Measurements from ENCODE around the gene BSN.
"Not testable (repeated sequence)": the region's sequence is repeated elsewhere in the genome, so short reads cannot be mapped to it uniquely, and the experiment has no call there.

BSN gene

DNA sequence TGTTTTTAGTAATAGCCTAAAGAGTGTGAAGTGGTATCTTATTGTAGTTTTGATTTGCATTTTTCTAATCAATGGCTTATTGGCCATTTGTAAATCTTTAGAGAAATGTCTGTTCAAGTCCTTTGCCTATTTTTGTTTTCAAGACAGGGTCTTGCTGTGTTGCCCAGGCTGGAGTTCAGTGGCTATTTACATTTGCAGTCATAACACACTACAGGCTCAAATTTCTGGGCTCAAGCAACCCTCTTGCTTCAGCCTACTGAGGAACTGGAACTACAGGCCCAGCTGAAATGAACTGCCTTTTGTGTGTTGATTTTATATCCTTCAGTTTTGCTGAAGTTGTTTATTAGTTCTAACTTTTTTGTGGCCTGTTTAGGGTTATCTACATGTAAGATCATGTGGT lies 27.9 kb downstream of the BSN start:
- Histone ChIP-seq H3K4me3 (IDR thresholded peaks at IDR 0.05; ENCODE audit: insufficient read depth, low read depth, low read length) (no peak overlapping the region), H3K4me2 (no peak overlapping the region), H3K4me1 (ENCODE audit: low read depth, poor library complexity, severe bottlenecking) (no peaks in the 10 kb centered on the region), H3K27ac (no peak overlapping the region), H3K79me2 (ENCODE audit: insufficient read depth, low read depth) (no peaks in the 10 kb centered on the region), H2AFZ (ENCODE audit: low read depth) (no peak overlapping the region), H3K36me3 (ENCODE audit: insufficient read depth) (no peaks in the 10 kb centered on the region), H4K20me1 (ENCODE audit: insufficient read depth) (no peaks in the 10 kb centered on the region), H3K9ac (no peak overlapping the region), H3K27me3 (ENCODE audit: insufficient read depth, low read depth) (no peaks in the 10 kb centered on the region)
- TF ChIP-seq, protein P1, sequence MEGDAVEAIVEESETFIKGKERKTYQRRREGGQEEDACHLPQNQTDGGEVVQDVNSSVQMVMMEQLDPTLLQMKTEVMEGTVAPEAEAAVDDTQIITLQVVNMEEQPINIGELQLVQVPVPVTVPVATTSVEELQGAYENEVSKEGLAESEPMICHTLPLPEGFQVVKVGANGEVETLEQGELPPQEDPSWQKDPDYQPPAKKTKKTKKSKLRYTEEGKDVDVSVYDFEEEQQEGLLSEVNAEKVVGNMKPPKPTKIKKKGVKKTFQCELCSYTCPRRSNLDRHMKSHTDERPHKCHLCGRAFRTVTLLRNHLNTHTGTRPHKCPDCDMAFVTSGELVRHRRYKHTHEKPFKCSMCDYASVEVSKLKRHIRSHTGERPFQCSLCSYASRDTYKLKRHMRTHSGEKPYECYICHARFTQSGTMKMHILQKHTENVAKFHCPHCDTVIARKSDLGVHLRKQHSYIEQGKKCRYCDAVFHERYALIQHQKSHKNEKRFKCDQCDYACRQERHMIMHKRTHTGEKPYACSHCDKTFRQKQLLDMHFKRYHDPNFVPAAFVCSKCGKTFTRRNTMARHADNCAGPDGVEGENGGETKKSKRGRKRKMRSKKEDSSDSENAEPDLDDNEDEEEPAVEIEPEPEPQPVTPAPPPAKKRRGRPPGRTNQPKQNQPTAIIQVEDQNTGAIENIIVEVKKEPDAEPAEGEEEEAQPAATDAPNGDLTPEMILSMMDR (conservative IDR thresholded peaks at IDR 0.05; ENCODE audit: low read depth, low read length): no peak

DNA sequence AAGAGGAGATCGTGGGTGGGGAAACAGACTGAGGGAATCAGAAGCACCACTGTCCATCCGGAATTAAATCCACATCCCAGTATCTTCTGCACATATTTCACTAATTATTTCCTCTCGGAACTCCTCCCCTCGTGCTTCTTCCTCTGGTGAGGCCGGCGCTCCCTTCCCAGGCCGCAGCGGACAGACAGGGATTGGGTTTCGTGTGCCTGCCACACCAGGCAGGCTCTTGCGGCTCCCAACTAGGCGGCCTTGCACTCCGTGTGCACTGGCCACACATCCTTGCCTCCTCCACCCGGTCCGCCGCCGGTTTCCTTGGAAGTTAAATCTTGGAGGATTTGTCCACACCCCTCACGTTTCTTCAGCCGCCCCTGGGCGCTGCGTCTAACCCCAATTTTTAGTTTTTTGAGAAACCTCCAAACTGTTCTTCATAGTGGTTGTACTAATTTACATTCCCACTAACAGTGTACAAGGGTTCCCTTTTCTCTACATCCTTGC lies 31.0 kb downstream of the BSN start:
- not testable (repeated sequence) for H3K36me3 ChIP-seq (ENCODE audit: insufficient read depth); H3K27me3 ChIP-seq (ENCODE audit: insufficient read depth, low read depth); H3K79me2 ChIP-seq (ENCODE audit: insufficient read depth, low read depth)

DNA sequence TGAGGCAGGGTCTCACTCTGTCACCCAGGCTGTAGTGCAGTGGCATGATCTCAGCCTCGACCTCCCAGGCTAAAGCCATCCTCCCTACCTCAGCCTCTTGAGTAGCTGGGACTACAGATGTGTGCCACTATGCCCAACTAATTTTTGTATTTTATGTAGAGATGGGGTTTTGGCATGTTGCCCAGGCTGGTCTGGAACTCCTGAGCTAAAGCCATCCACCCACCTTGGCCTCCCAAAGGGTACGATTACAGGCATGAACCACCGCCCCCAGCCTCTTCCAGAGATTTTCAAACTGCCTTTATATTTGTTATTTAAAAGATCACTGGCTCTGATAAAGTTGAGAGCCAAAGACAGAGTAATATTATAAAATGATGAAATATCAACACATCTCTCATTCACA lies 37.3 kb downstream of the BSN start:
- Histone ChIP-seq H2AFZ (ENCODE audit: low read depth) (no peak overlapping the region), H3K27me3 (ENCODE audit: insufficient read depth, low read depth) (no peaks in the 10 kb centered on the region), H3K27ac (no peak overlapping the region), H3K36me3 (ENCODE audit: insufficient read depth) (no peaks in the 10 kb centered on the region), H3K4me1 (ENCODE audit: low read depth, poor library complexity, severe bottlenecking) (no peaks in the 10 kb centered on the region), H4K20me1 (ENCODE audit: insufficient read depth) (no peaks in the 10 kb centered on the region), H3K9ac (no peak overlapping the region), H3K79me2 (ENCODE audit: insufficient read depth, low read depth) (no peaks in the 10 kb centered on the region), H3K4me3 (IDR thresholded peaks at IDR 0.05; ENCODE audit: insufficient read depth, low read depth, low read length) (no peak overlapping the region), H3K4me2 (no peak overlapping the region)
- TF ChIP-seq, protein P1 (conservative IDR thresholded peaks at IDR 0.05; ENCODE audit: low read depth, low read length): no peak

More for the DNA sequence above, 31.0 kb downstream of the BSN start:
- not testable (repeated sequence) for H4K20me1 ChIP-seq (ENCODE audit: insufficient read depth); H3K4me2 ChIP-seq; H3K4me3 ChIP-seq (IDR thresholded peaks at IDR 0.05; ENCODE audit: insufficient read depth, low read depth, low read length); H3K9ac ChIP-seq; H3K4me1 ChIP-seq (ENCODE audit: low read depth, poor library complexity, severe bottlenecking); H2AFZ ChIP-seq (ENCODE audit: low read depth); H3K27ac ChIP-seq

DNA sequence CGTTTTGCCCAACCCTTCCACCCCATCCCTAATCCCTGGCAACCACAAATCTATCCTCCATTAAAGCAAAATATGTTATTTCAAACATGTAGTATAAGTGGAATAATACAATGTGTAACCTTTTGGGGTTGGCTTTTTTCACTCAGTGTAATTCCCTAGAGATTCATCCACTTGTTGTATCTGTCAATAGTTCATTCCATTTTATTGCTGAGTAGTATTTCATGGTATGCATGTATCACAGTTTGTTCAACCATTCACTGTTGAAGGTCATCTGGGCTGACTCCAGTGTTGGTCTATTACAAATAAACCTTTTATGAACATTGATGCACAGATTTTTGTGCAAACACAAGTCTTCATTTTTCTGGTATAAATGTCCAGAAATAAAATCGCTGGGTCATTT lies 38.8 kb downstream of the BSN start:
- no peaks in the 10 kb centered on the region for H3K4me1 ChIP-seq (ENCODE audit: low read depth, poor library complexity, severe bottlenecking)
- no peaks in the 10 kb centered on the region for H3K79me2 ChIP-seq (ENCODE audit: insufficient read depth, low read depth)
- H4K20me1 ChIP-seq (ENCODE audit: insufficient read depth): no peaks in the 10 kb centered on the region
- H3K4me3 ChIP-seq (IDR thresholded peaks at IDR 0.05; ENCODE audit: insufficient read depth, low read depth, low read length): no peak overlapping the region
- H3K27me3 ChIP-seq (ENCODE audit: insufficient read depth, low read depth): no peaks in the 10 kb centered on the region
- no peak overlapping the region for H3K27ac ChIP-seq
- H3K36me3 ChIP-seq (ENCODE audit: insufficient read depth): no peaks in the 10 kb centered on the region
- no peak overlapping the region for H2AFZ ChIP-seq (ENCODE audit: low read depth)
- TF ChIP-seq, protein P1 (conservative IDR thresholded peaks at IDR 0.05; ENCODE audit: low read depth, low read length): no peak
- no peak overlapping the region for H3K9ac ChIP-seq
- no peak overlapping the region for H3K4me2 ChIP-seq

DNA sequence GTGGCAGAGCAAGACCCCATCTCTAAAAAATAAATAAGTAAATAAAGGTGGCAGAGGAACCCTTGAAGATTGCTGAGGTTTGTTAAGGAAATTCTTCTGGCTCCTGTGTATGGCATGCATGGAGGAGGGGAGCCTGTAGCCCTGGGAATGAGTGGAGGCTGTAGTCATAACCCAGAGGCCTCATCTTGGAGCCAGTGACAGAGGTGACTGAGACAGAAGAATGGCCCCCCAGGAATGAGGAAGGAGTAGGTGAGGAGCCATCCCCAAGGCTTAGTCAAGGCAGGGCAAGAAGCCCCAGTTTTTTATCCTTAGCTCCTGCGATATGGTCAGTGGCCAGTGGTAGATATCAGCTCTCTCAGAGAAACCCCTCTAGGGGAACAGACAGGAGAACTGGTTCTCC lies 46.5 kb downstream of the BSN start:
- no peak overlapping the region for H3K4me2 ChIP-seq
- H3K79me2 ChIP-seq (ENCODE audit: insufficient read depth, low read depth): no peaks in the 10 kb centered on the region
- no peak overlapping the region for H3K4me3 ChIP-seq (IDR thresholded peaks at IDR 0.05; ENCODE audit: insufficient read depth, low read depth, low read length)
- no peaks in the 10 kb centered on the region for H4K20me1 ChIP-seq (ENCODE audit: insufficient read depth)
- H2AFZ ChIP-seq (ENCODE audit: low read depth): no peak overlapping the region
- H3K4me1 ChIP-seq (ENCODE audit: low read depth, poor library complexity, severe bottlenecking): no peaks in the 10 kb centered on the region
- no peaks in the 10 kb centered on the region for H3K27me3 ChIP-seq (ENCODE audit: insufficient read depth, low read depth)
- H3K27ac ChIP-seq: no peak overlapping the region
- H3K36me3 ChIP-seq (ENCODE audit: insufficient read depth): no peaks in the 10 kb centered on the region
- TF ChIP-seq, protein P1 (conservative IDR thresholded peaks at IDR 0.05; ENCODE audit: low read depth, low read length): no peak
- no peak overlapping the region for H3K9ac ChIP-seq

All from KMS-11 (cell line).